ENCODE data around the gene ARIH2. TPM values are rescaled to one million over a fixed set of nuclear protein-coding genes. Genes with fewer than 3 reads are reported as not detected.

ARIH2 gene
- total RNA-seq, 1 donor from 2014 or later: 59.4 TPM

DNA sequence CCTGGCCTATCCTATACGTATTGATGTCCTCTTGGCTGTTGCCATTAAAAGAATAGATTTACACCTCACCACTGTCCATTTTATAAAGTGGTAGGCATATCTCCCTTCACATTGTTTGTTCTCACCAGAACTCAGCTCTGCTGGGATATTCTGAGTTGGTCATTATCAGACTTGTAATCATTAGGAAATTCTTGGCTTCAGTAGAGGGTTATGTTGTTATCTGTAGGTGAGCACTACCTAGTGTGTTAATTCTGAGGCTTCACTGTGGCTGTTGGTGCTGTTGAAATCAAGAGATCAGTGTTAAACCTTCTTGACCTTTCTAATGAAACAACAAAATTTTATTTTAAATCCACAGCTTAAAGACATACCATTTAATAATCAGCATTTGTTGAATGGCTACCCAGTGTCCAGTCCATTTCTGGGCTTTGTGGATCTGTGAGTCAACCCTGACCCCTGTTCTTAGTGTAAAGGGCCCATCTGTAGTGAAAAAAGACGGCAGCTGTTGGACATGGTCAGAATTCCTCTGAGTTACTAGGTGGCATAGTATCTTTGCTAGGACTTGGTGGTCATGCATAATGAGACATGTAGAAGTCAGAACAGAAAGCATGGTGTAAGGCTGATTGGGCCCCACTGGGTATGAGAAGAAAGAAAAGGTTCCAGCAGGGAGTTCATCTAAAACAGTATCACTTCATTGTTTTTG lies 38.5 kb downstream of the ARIH2 start:
- Histone ChIP-seq H3K27ac (no peak overlapping the region), H3K36me3 (peaks cover 0 to 17% of the 10 kb centered on the region in 2 donors), H3K4me1 (no peaks in the 10 kb centered on the region), H3K27me3 (no peaks in the 10 kb centered on the region), H3K9me3 (no peaks in the 10 kb centered on the region), H3K4me3 (no peak overlapping the region)
- TF ChIP-seq, protein P1, sequence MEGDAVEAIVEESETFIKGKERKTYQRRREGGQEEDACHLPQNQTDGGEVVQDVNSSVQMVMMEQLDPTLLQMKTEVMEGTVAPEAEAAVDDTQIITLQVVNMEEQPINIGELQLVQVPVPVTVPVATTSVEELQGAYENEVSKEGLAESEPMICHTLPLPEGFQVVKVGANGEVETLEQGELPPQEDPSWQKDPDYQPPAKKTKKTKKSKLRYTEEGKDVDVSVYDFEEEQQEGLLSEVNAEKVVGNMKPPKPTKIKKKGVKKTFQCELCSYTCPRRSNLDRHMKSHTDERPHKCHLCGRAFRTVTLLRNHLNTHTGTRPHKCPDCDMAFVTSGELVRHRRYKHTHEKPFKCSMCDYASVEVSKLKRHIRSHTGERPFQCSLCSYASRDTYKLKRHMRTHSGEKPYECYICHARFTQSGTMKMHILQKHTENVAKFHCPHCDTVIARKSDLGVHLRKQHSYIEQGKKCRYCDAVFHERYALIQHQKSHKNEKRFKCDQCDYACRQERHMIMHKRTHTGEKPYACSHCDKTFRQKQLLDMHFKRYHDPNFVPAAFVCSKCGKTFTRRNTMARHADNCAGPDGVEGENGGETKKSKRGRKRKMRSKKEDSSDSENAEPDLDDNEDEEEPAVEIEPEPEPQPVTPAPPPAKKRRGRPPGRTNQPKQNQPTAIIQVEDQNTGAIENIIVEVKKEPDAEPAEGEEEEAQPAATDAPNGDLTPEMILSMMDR (IDR thresholded peaks at IDR 0.05): no peak
- TF ChIP-seq POLR2A (IDR thresholded peaks at IDR 0.05) (no peak), POLR2AphosphoS5 (IDR thresholded peaks at IDR 0.05; ENCODE audit: insufficient read depth in 1 of 2, low read depth in 1 of 2) (no peak)
- no peak for DNase-seq (ENCODE audit: extremely low spot score in 2 of 2)
- intact Hi-C loops (cut with DNase I): no loop called here

GRCh38 chr3:48960841-48961413 lies 42.3 kb downstream of the ARIH2 start:
- Histone ChIP-seq H3K9me3 (no peaks in the 10 kb centered on the region), H3K27me3 (no peaks in the 10 kb centered on the region), H3K4me1 (no peaks in the 10 kb centered on the region), H3K4me3 (no peak overlapping the region), H3K27ac (no peak overlapping the region), H3K36me3 (peaks cover 0 to 40% of the 10 kb centered on the region in 2 donors)
- intact Hi-C loops (cut with DNase I): no loop called here
- TF ChIP-seq POLR2AphosphoS5 (IDR thresholded peaks at IDR 0.05; ENCODE audit: insufficient read depth in 1 of 2, low read depth in 1 of 2): no peak
- no peak for TF ChIP-seq POLR2A (IDR thresholded peaks at IDR 0.05)
- TF ChIP-seq, protein P1 (IDR thresholded peaks at IDR 0.05): no peak
- no peak for DNase-seq (ENCODE audit: extremely low spot score in 2 of 2)

DNA sequence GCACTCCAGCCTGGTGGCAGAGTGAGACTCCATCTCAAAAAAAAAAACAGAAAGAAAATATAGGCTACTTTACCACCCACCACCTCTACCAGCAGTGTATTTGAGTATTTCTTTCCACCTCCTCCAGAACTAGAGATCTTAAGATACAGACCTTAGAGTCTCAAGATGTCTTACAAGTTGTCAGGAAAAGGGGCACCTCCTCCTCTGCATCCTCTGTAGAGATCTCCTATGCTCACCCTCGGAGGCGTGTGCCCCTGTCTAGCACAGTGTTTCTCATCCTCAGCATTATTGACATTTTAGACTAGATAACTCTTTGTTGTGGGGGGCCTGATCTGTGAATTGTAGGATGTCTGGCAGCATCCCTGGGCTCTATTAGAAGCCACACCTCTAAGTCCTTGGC lies 43.7 kb downstream of the ARIH2 start:
- Histone ChIP-seq H3K4me3 (no peak overlapping the region), H3K36me3 (peaks cover 0 to 54% of the 10 kb centered on the region in 2 donors), H3K9me3 (no peaks in the 10 kb centered on the region), H3K27me3 (no peaks in the 10 kb centered on the region), H3K4me1 (no peaks in the 10 kb centered on the region), H3K27ac (no peak overlapping the region)
- TF ChIP-seq POLR2AphosphoS5 (IDR thresholded peaks at IDR 0.05; ENCODE audit: insufficient read depth in 1 of 2, low read depth in 1 of 2): no peak
- TF ChIP-seq, protein P1 (IDR thresholded peaks at IDR 0.05): no peak
- no peak for TF ChIP-seq POLR2A (IDR thresholded peaks at IDR 0.05)
- intact Hi-C loops (cut with DNase I): no loop called here
- DNase-seq (ENCODE audit: extremely low spot score in 2 of 2): no peak

DNA sequence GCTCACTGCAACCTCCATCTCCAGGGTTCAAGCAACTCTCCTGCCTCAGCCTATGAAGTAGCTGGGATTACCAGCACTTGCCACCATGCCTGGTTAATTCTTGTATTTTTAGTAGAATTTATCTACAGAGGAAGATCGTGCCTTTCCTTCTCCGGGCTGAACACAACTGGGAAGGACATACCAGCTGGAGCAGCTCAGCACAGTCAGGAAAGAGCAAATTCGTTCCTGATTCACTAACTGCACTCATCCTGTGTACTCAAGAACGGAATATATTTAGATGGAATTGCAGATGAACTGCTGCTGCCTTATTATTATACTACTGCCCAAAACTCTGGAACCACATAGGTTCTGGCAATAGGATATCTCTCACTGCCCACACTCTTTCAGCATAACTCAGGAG lies 44.3 kb downstream of the ARIH2 start:
- H3K27me3 ChIP-seq: no peaks in the 10 kb centered on the region
- H3K4me3 ChIP-seq: no peak overlapping the region
- H3K27ac ChIP-seq: no peak overlapping the region
- TF ChIP-seq, protein P1 (IDR thresholded peaks at IDR 0.05): no peak
- TF ChIP-seq POLR2A (IDR thresholded peaks at IDR 0.05): no peak
- TF ChIP-seq POLR2AphosphoS5 (IDR thresholded peaks at IDR 0.05; ENCODE audit: insufficient read depth in 1 of 2, low read depth in 1 of 2): no peak
- no peak for DNase-seq (ENCODE audit: extremely low spot score in 2 of 2)
- H3K36me3 ChIP-seq: peaks cover 0 to 55% of the 10 kb centered on the region in 2 donors
- intact Hi-C loops (cut with DNase I): no loop called here
- no peaks in the 10 kb centered on the region for H3K9me3 ChIP-seq
- no peaks in the 10 kb centered on the region for H3K4me1 ChIP-seq

DNA sequence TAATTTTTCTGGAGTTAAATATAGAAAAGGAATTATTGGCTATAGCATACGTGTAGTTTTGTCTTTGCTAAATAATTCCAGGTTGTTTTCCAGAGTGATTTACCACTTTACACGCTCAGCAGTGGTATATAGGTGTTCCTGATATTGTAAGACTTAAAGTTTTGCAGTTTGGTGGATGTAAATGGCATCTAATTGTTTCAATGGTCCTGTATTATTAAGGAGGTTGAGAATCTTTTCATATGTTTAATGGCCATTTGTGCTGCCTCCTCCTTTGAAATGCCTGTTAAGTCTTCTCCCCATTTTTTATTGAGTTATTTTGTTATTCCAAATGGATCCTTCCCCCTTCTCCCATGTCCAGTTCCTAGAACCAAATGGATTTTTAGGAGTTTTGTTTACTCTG lies 44.9 kb downstream of the ARIH2 start:
- Histone ChIP-seq H3K4me3 (no peak overlapping the region), H3K9me3 (no peaks in the 10 kb centered on the region), H3K27me3 (no peaks in the 10 kb centered on the region), H3K36me3 (peaks cover 0 to 57% of the 10 kb centered on the region in 2 donors), H3K4me1 (no peaks in the 10 kb centered on the region), H3K27ac (no peak overlapping the region)
- DNase-seq (ENCODE audit: extremely low spot score in 2 of 2): no peak
- TF ChIP-seq, protein P1 (IDR thresholded peaks at IDR 0.05): no peak
- no peak for TF ChIP-seq POLR2AphosphoS5 (IDR thresholded peaks at IDR 0.05; ENCODE audit: insufficient read depth in 1 of 2, low read depth in 1 of 2)
- no peak for TF ChIP-seq POLR2A (IDR thresholded peaks at IDR 0.05)
- intact Hi-C loops (cut with DNase I): no loop called here
